ENCODE results near the gene KLHL2.

DNA sequence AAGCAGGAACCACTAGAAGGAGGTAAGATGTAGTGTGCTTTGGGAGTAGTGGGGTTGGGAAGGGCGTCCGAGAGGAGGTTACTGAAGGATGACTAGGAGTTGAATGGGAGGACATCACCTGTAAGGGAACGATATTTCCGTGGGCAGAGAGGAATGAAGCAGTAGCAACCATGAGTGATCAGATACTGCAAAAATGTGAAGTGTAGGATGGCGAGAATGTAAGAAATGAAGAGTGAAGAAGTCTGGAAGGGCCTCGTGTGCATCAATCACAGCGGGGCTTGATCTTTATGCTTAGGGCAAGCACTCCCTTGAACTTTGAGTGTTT lies 120.7 kb downstream of the KLHL2 start:
- TF ChIP-seq, protein P1, sequence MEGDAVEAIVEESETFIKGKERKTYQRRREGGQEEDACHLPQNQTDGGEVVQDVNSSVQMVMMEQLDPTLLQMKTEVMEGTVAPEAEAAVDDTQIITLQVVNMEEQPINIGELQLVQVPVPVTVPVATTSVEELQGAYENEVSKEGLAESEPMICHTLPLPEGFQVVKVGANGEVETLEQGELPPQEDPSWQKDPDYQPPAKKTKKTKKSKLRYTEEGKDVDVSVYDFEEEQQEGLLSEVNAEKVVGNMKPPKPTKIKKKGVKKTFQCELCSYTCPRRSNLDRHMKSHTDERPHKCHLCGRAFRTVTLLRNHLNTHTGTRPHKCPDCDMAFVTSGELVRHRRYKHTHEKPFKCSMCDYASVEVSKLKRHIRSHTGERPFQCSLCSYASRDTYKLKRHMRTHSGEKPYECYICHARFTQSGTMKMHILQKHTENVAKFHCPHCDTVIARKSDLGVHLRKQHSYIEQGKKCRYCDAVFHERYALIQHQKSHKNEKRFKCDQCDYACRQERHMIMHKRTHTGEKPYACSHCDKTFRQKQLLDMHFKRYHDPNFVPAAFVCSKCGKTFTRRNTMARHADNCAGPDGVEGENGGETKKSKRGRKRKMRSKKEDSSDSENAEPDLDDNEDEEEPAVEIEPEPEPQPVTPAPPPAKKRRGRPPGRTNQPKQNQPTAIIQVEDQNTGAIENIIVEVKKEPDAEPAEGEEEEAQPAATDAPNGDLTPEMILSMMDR (IDR thresholded peaks at IDR 0.05; ENCODE audit: extremely low read depth in 1 of 2, insufficient read depth in 1 of 2, low read depth in 1 of 2, low read length in 2 of 2), result no peak
- TF ChIP-seq JUN (IDR thresholded peaks at IDR 0.05; ENCODE audit: borderline replicate concordance, insufficient read depth, insufficient read length, low read depth) (no peak), MYC (IDR thresholded peaks at IDR 0.05; ENCODE audit: low read depth, low read length) (no peak), EZH2 (IDR thresholded peaks at IDR 0.05; ENCODE audit: borderline replicate concordance, low read depth, low read length, severe bottlenecking) (no peak)

Measured in endothelial cell of umbilical vein (primary cell).